Ureter (tissue), 1 donor: ENCODE results near the gene PDSS1. TPM values are rescaled to one million over a fixed set of nuclear protein-coding genes. Genes with fewer than 3 reads are reported as not detected.

Experiments
- total RNA-seq: library from RNA; stranded (reverse); gene quantifications from one replicate; pipeline ENCODE4 v1.2.4, GENCODE V29; 2023
- donor health status: DM: yes; HTN: yes; CAD: no.

The PDSS1 gene
- total RNA-seq, 1 donor from 2014 or later = 8.8 TPM

Other genes starting within 250 kb of the PDSS1 start
- gene ABI1, start 163.3 kb downstream of the PDSS1 start, total RNA-seq = 69.2 TPM